ENCODE measurements around the gene IPO8.

The IPO8 gene

GRCh38 chr12:30695199-30696102, at the start of gene IPO8:
IPO8 (minus strand) TSS chr12:30695869; CDS start chr12:30695647, 222 bp downstream.
- DNase-seq: peak; percentile 93

- DNase-seq: no peak
These were observed 48.7 kb upstream of the IPO8 start for GRCh38 chr12:30744321-30744720.

- DNase-seq: no peak
These were observed 44.6 kb upstream of the IPO8 start for GRCh38 chr12:30740274-30740673.

- DNase-seq: no peak
These were observed 43.4 kb upstream of the IPO8 start for GRCh38 chr12:30739020-30739419.

GRCh38 chr12:30732954-30733637, 37.4 kb upstream of the IPO8 start:
- DNase-seq: no peak

GRCh38 chr12:30730011-30730410, 34.3 kb upstream of the IPO8 start:
- DNase-seq: no peak

GRCh38 chr12:30729547-30729946, 33.9 kb upstream of the IPO8 start:
- no peak for DNase-seq

GRCh38 chr12:30726647-30727046, 31.0 kb upstream of the IPO8 start:
- no peak for DNase-seq

GRCh38 chr12:30725739-30726138, 30.1 kb upstream of the IPO8 start:
- DNase-seq: no peak

- DNase-seq: no peak
These were observed 23.4 kb upstream of the IPO8 start for GRCh38 chr12:30719060-30719459.

- no peak for DNase-seq
These were observed 12.1 kb upstream of the IPO8 start for GRCh38 chr12:30707613-30708342.

GRCh38 chr12:30706476-30706875, 10.8 kb upstream of the IPO8 start:
- DNase-seq: no peak

GRCh38 chr12:30701056-30701455, 5.4 kb upstream of the IPO8 start:
- no peak for DNase-seq

GRCh38 chr12:30700216-30700900, 4.7 kb upstream of the IPO8 start:
- DNase-seq: no peak

GRCh38 chr12:30698346-30698745, 2.7 kb upstream of the IPO8 start:
- DNase-seq: no peak

GRCh38 chr12:30696943-30697342, 1.3 kb upstream of the IPO8 start:
- DNase-seq: no peak

- no peak for DNase-seq
These were observed 817 bp upstream of the IPO8 start for GRCh38 chr12:30696486-30696885.

GRCh38 chr12:30696103-30696408, 387 bp upstream of the IPO8 start:
- DNase-seq: no peak

GRCh38 chr12:30694412-30695198, 1.1 kb downstream of the IPO8 start:
- peak; percentile 9 for DNase-seq

GRCh38 chr12:30692470-30692869, 3.2 kb downstream of the IPO8 start:
- no peak for DNase-seq

- DNase-seq: no peak
These were observed 4.4 kb downstream of the IPO8 start for GRCh38 chr12:30691122-30691879.
